ENCODE results near the gene HLA-DQA1.

DNA sequence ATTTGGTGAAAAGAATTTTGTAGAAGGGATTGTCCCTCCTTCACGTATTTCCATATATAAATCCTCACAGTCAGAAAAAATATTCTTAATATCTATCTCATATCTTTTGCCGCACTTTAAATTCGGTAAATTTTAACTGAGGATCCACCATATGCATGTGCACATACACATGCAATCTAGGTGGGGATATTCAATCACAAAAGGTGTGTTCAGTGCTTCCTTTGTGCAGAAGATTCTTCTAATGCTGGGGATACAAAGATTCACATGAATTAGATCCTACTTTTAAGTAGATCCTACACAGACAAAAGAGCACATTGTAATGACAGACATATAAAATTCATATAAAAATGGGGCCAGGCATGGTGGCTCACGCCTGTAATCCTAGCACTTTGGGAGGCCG is 34.0 kb upstream of the HLA-DQA1 start:
- no peak for TF ChIP-seq POLR2A (IDR thresholded peaks at IDR 0.05)
- TF ChIP-seq CTCF (IDR thresholded peaks at IDR 0.05), result no peak
